Fibroblast of skin of left quadriceps (primary cell): ENCODE measurements around the gene VSIR.

Experiments
- DNase-seq, 2 experiments: peaks; one replicate each; pipeline ENCODE4 v3.0.0-alpha.2; 2013; ENCODE audit warnings: low read depth in 2 of 2

The VSIR gene

GRCh38 chr10:71773221-71773971 lies at the start of gene VSIR:
VSIR (minus strand) TSS chr10:71773520; CDS start chr10:71773439, 81 bp downstream.
- peak; percentile 26 to 29 for DNase-seq

GRCh38 chr10:71821909-71822763 lies 48.8 kb upstream of the VSIR start:
- peak; percentile 32 to 34 for DNase-seq

DNA sequence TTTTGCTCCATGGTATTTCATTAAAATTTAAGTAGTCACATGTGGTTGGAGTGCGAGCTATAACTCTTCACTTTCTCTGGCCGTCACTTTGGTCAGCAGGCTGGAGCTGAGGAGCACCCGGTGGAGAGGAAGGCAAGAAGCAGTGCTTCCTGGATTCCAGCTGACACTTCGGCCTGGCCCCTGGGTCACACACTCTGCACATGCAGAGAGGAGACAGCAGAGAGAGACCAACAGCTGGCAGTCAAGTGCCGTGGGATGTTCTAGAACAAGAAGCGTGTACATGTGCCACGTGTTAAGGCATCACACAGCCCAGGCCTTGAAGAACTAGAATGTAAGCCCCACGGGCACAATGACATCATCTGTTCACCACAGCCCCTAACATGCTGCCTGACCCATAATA lies 47.6 kb upstream of the VSIR start:
- DNase-seq: no peak

- DNase-seq: no peak
Observed at GRCh38 chr10:71819985-71820384, 46.7 kb upstream of the VSIR start.

DNA sequence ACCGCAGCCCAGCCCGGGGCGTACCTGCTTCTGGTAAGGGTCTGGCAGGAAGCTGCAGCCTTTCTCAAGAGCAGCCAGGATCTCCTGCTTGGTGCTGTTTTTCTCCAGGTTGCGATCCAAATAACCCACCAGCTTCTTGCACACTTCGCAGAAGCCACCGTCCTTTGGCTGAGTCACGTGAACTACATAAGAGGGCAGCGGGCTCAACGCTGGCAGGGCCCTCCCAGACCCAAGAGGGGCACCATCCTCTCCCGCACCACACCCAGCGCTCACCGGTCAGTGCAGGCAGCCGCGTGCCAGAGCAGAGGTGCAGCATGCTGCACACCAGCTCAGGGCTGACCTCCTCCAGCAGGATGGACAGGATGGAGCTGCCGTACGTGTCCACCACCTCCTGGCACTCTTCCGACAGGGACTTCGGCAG lies 46.1 kb upstream of the VSIR start:
- DNase-seq: no peak

- no peak for DNase-seq
Observed at GRCh38 chr10:71818674-71819260, 45.4 kb upstream of the VSIR start.

DNA sequence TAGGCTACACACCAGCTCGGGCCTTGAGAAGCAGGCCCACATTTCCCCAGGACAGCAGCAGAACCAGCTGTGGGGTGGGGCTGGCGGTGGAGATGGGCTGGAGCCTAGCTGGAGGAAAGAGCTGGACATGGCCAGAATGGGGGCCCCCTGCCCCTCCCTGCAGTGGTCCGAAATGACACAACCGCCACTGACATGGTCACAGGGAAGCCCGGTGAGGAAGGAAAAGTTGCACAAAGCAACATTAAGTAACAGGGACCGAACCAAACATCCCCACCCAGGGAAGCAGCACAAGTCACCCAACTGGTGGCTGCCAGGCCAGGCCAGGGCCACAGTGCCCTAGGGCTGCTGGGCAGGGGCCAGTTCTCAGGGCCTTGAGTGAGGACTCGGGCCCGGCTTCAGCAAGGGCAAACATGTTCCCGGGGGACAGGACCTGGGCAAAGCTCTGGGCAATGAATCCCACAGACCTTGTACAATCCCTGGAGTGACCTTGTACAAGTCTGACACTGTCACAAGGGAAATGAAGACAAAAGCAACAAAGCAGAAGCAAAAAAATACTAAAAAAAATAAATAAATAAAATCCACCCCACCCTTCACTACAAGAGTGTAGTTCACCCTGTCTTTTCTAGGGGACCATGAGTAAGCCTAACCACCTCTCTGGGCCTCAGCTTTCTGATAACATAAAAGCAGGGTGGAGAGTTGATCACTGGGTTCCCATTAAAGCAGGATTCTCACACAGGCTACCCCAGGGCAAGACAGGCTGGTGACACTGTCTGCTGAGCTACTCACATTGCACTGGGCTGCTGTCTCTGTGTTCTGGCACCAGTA lies 44.7 kb upstream of the VSIR start:
- DNase-seq: no peak

- no peak for DNase-seq
Observed at GRCh38 chr10:71816936-71817618, 43.8 kb upstream of the VSIR start.

DNA sequence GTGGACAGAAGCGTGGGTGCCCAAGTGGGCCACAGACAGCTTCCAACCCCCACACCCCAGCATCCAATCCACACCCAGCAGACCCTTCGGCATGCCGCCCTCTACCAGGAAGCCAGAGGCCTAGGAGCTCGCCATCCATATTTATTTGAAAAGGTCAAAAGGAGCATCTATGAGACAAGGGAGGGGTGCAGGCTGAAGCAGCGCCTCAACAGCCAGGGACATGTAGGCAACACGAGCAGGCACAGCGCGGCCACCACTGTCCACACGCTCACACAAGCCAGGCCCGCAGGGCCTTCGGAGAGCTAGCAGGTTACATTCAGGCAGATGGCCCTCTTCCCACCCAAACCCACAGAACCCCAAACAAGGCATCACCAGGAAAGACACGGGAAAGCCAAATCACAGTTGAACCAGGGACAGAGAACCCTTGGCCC lies 43.1 kb upstream of the VSIR start:
- DNase-seq: no peak

GRCh38 chr10:71815515-71816130 lies 42.3 kb upstream of the VSIR start:
- no peak for DNase-seq

DNA sequence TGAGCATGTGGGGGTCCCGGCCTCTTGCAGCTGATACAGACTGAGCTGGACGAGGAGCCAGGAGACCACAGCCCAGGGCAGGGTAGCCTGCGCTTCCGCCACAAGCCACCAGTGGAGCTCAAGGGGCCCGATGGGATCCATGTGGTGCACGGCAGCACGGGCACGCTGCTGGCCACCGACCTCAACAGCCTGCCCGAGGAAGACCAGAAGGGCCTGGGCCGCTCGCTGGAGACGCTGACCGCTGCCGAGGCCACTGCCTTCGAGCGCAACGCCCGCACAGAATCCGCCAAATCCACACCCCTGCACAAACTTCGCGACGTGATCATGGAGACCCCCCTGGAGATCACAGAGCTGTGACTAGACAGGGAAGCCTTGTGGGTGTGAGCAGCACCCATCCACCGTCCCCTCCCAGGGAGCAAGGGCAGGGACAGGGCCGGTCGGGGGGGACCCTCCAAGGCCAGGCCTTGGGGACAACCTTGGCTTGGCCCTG lies 41.6 kb upstream of the VSIR start:
- no peak for DNase-seq

DNA sequence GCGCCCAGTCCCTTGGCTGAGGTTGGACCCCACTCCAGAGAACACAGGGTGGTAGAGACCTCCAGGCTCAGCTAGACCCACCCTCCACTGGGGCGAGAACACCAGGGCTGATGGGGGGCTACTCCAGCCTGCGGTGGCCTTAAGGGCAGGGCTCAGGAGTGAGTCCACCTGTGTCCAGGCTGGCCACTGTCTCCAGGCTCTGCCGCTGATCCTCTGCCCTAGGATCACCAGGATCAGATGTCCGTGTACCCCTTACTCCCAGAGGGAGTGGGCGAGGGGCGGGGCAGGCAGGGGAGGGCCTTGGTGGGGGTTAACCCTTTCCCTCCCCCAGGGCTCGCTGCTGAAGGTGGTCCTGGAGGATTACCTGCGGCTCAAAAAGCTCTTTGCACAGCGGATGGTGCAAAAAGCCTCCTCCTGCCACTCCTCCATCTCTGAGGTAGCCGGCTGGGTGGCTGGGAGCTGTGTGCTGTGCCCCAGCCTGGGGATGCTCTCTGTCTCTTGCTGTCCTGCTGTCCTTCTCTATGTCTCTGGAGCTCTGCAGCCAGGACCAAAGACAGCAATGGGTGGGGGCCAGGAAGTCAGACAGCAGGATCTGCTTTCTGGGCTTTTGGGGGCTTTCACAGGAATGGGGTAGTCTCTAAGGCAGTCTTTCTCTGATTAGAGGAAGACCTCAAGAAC lies 39.7 kb upstream of the VSIR start:
- DNase-seq: no peak

DNA sequence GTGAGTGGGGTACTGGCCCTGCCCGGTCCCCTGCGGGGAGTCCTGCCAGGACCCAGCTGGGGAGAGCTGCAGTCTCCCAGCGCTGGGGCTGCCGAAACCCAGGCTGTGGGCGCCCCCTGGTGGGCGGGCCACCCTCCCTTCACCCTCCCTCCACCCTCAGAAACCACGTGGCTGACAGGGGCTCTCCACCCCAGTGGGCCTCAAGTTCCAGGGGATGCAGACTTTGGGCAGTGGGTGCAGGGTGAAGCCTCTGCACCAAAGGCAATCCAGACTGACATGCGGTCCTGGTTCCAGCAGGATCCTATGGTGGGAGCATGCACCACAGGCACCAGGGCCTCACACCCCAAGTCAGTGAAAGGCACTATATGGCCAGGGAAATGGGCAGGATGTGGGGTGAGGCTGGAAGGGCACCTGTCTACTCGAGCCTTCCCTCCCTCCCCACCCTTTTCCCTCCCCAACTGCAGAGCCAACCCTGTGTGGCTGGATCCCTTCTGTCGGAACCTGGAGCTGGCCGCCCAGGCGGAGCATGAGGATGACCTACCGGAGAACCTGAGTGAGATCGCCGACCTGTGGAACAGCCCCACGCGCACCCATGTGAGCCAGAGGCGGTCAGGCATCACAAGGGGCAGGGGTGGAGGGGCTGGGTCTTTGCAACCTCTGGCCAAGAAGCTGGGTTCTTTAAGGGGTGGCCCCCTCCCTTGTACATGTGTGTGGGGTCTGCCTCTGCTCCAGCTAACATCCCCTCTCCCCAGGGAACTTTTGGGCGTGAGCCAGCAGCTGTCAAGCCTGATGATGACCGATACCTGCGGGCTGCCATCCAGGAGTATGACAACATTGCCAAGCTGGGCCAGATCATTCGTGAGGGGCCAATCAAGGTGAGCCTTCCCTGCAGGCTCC lies 38.9 kb upstream of the VSIR start:
- peak in 1 of 2 experiments; percentile 11 for DNase-seq

- DNase-seq: no peak
Observed at GRCh38 chr10:71811351-71811750, 38.0 kb upstream of the VSIR start.

- DNase-seq: no peak
Observed at GRCh38 chr10:71810048-71810750, 36.9 kb upstream of the VSIR start.

DNA sequence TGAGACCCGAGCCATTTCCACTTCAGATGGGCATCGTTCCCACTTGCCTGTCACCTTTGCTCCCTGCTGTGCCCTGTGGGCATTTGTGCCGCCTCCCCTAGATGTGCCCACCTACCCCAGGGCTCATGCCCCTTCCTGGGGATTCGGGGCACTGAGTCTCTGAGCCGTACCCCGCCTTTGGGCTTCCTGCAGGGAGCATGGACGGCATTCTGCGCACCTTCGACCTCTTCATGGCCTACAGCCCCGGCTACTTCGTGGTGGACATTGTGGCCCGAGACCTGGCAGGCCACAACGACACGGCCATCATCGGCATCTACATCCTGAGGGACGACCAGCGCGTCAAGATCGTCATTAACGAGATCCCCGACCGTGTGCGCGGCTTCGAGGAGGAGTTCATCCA lies 36.3 kb upstream of the VSIR start:
- DNase-seq: no peak

- no peak for DNase-seq
Observed at GRCh38 chr10:71807557-71808510, 34.5 kb upstream of the VSIR start.
